ENCODE data around the gene FOXL2NB.

Gene FOXL2NB

DNA sequence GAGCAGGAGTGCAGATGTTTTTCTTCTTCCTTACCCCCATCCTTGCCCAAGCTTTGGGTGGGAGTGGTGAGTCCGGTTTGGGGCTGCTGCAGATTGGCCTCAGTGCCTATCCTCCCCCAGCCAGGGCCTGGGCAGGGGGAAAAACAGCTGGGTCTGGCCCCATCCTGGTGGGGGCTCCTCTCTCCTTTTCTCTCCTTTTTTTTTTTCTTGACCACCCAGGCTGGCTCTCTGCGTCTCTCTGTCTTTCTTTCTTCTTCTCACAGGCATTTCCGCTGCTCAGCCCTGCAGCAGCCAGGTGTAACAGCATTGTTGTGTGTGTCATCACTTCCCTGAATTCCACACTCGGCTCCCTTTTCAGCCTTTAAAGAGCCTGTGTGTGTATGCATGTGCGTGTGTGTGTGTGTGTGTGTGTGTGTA lies 2.0 kb downstream of the FOXL2NB start:
- DNase-seq (ENCODE audit: extremely low read depth, low read depth), result no peak
- TF ChIP-seq CTCF (IDR thresholded peaks at IDR 0.05; ENCODE audit: low read depth, low read length), result no peak

DNA sequence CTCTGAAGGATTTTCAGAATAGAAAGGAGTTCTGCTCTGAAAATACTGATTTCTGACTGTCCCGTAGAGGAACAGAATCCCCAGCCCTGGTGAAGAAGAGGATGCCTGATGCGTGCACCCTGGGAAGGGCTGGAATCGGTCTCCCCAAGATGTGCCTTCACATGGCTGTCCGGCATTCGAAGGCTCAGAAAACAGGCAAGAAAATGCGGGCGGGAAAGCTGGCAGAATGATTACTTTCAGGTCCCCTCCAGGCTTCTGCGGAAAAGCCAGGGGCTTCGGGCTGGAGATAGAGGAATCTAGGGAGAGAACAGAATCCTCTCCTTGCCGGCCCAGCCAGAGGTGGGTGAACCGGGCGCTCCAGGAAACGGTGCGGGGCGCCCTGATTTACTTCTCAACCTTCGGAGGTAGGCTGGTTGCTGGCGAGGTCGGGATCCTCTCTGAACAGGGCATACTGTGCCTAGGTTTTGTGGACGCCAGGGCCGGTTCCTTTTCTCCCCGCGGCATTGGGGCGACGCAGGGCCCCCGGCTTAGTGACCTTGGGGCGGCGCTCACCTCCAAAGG lies 2.5 kb downstream of the FOXL2NB start:
- no peak for TF ChIP-seq CTCF (IDR thresholded peaks at IDR 0.05; ENCODE audit: low read depth, low read length)
- DNase-seq (ENCODE audit: extremely low read depth, low read depth), result no peak

GRCh38 chr3:138950006-138950644 lies 3.1 kb downstream of the FOXL2NB start:
- DNase-seq (ENCODE audit: extremely low read depth, low read depth), result no peak

DNA sequence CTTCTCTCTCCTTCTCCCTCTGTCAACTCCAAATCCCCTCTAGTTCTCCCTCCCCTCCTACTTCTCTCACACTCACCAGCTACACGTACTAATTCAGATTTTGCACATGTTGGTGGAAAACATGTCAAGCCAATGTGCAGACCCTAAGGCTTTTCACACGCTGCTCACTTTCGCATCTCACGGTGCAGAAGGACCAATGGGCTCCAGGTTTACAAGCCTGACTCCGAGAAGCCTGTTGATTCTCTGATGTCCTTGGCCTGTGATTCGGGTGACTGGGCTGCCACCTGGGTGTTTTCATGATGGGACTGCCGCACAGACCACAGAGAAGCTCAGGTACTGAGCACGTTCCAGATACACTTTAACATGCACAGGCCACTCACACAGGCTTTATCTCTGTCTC lies 3.7 kb downstream of the FOXL2NB start:
- TF ChIP-seq CTCF (IDR thresholded peaks at IDR 0.05; ENCODE audit: low read depth, low read length), result no peak
- no peak for DNase-seq (ENCODE audit: extremely low read depth, low read depth)

More at GRCh38 chr3:138950006-138950644, 3.1 kb downstream of the FOXL2NB start:
- TF ChIP-seq CTCF (IDR thresholded peaks at IDR 0.05; ENCODE audit: low read depth, low read length), result no peak

- DNase-seq (ENCODE audit: extremely low read depth, low read depth), result no peak
Observed at GRCh38 chr3:138960417-138960852, 13.4 kb downstream of the FOXL2NB start.

GRCh38 chr3:138962854-138963560 lies 16.0 kb downstream of the FOXL2NB start:
- no peak for TF ChIP-seq CTCF (IDR thresholded peaks at IDR 0.05; ENCODE audit: low read depth, low read length)
- DNase-seq (ENCODE audit: extremely low read depth, low read depth), result no peak

More at GRCh38 chr3:138960417-138960852, 13.4 kb downstream of the FOXL2NB start:
- no peak for TF ChIP-seq CTCF (IDR thresholded peaks at IDR 0.05; ENCODE audit: low read depth, low read length)

DNA sequence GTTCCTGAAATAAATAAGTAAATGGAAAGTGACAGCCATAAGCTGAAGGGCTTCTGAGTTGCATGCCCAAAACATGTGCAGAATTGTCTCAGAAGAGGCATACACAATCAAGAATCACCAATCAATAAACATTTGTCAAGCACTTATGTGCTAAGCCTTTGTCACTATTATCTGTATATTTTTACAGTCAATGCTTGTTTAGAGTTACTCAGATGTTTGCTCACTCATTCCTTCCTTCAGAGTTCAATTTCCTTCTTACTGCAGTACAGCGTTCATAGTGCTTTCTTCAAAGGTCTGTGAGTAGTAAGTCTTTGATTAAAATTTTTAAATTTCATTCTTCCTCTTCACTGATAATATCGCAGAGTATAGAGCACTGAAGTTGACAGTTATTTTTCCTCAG lies 17.2 kb downstream of the FOXL2NB start:
- TF ChIP-seq CTCF (IDR thresholded peaks at IDR 0.05; ENCODE audit: low read depth, low read length), result no peak
- DNase-seq (ENCODE audit: extremely low read depth, low read depth), result no peak
